Loucy (cell line): ENCODE measurements around the gene ABCC6.

Experiments used
- H2AFZ ChIP-seq: fragments of 200-600 bp; sonication (generic); 2 replicates; pipeline ENCODE4 v1.6.0; 2016; ENCODE audit warnings: antibody characterized with exemption, mild to moderate bottlenecking, low read length, moderate library complexity
- H3F3A ChIP-seq: fragments of 200-600 bp; 2 replicates; pipeline ENCODE4 v1.6.0; 2016; ENCODE audit warnings: antibody characterized with exemption, low read depth, mild to moderate bottlenecking
- H3K27me3 ChIP-seq: fragments of 200-600 bp; sonication (generic); 2 replicates; pipeline ENCODE4 v1.6.1; 2014; ENCODE audit warnings: low read length, mild to moderate bottlenecking; ENCODE audit not compliant: insufficient read depth, poor library complexity, severe bottlenecking
- H3K36me3 ChIP-seq: fragments of 200-600 bp; sonication (generic); 2 replicates; pipeline ENCODE4 v1.6.1; 2016; ENCODE audit warnings: low read length; ENCODE audit not compliant: insufficient read depth
- H3K4me1 ChIP-seq: fragments of 200-600 bp; sonication (generic); 2 replicates; pipeline ENCODE4 v1.5.1; 2014; ENCODE audit warnings: low read length, mild to moderate bottlenecking; ENCODE audit not compliant: insufficient read depth, poor library complexity, severe bottlenecking
- H3K4me2 ChIP-seq: fragments of 200-600 bp; sonication (generic); 2 replicates; pipeline ENCODE4 v1.6.0; 2014; ENCODE audit warnings: antibody characterized with exemption, low read length, low read depth, mild to moderate bottlenecking; ENCODE audit not compliant: poor library complexity, severe bottlenecking
- H3K4me3 ChIP-seq: fragments of 200-600 bp; sonication (generic); 2 replicates; pipeline ENCODE4 v1.5.1; 2014; ENCODE audit warnings: low read length, mild to moderate bottlenecking, mixed read lengths; ENCODE audit not compliant: poor library complexity, severe bottlenecking
- H3K79me2 ChIP-seq: fragments of 200-600 bp; sonication (generic); 2 replicates; pipeline ENCODE4 v1.6.1; 2014; ENCODE audit warnings: low read length; ENCODE audit not compliant: insufficient read depth
- H3K9ac ChIP-seq: fragments of 200-600 bp; sonication (generic); 2 replicates; pipeline ENCODE4 v1.6.0; 2014; ENCODE audit warnings: mild to moderate bottlenecking, low read depth, low read length, moderate library complexity; ENCODE audit not compliant: poor library complexity, severe bottlenecking
- H3K9me2 ChIP-seq: fragments of 200-600 bp; sonication (generic); replicated peaks from 2 replicates; pipeline ENCODE4 v1.6.1; 2016; ENCODE audit warnings: low read depth, low read length, mixed read lengths
- H3K9me3 ChIP-seq: fragments of 200-600 bp; sonication (generic); 2 replicates; pipeline ENCODE4 v1.6.1; 2014; ENCODE audit warnings: mild to moderate bottlenecking, antibody characterized with exemption, low read length, low read depth; ENCODE audit not compliant: insufficient read depth
- H4K20me1 ChIP-seq: fragments of 200-600 bp; sonication (generic); 2 replicates; pipeline ENCODE4 v1.6.0; 2014; ENCODE audit warnings: antibody characterized with exemption, low read length, mild to moderate bottlenecking; ENCODE audit not compliant: insufficient read depth, poor library complexity, severe bottlenecking
- EZH2phosphoT487 ChIP-seq: fragments of 200-600 bp; IDR thresholded peaks from 2 replicates; pipeline ENCODE4 v1.6.1; 2018; ENCODE audit warnings: antibody characterized with exemption, mild to moderate bottlenecking, moderate library complexity, borderline replicate concordance
- TF ChIP-seq, protein P1 (sequence below): fragments of 200-600 bp; sonication (generic); conservative IDR thresholded peaks from 2 replicates; pipeline ENCODE4 v1.5.1; 2014; ENCODE audit warnings: mild to moderate bottlenecking, antibody characterized with exemption, low read length

ABCC6 gene

DNA sequence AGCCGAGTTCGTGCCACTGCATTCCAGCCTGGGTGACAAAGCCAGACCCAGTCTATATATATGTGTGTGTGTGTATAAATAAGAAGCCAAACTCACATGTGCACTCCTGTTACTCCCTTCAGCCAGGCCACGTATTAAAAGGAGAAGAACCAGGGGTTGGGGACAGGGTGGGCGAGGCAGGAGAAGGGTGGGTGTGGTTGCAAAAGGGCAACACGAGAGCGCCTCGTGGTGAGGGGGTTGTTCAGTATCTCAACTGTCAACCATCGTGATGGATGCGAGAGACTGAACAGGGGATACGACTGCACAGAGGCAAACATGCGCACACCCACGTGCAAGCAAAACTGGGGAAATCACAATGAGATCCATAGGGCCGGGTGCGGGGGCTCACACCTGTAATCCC lies 54.9 kb downstream of the ABCC6 start:
- no peaks in the 10 kb centered on the region for H3K36me3 ChIP-seq
- H3K4me1 ChIP-seq, result no peaks in the 10 kb centered on the region

DNA sequence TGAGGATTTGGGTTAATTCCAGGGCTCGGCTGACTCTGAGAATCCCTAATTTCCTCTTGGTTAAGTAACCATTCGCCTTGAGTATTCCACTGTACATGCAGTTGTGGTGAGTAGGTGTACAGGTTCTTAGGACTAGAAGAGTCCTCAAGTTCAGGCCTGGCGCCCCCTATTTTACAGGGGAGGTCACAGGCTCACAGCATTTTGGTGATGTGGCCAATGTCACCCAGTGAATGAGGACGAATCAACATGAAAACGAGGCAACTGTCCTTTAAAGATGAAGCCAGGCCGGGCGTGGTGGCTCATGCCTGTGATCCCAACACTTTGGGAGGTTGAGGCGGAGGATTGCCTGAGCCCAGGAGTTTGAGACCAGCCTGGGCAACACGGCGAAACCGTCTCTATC lies 55.4 kb downstream of the ABCC6 start:
- no peaks in the 10 kb centered on the region for H3K4me1 ChIP-seq
- H3F3A ChIP-seq, result no peaks in the 10 kb centered on the region
- no peak overlapping the region for H3K4me2 ChIP-seq
- no peaks in the 10 kb centered on the region for H3K36me3 ChIP-seq
- no peak for TF ChIP-seq EZH2phosphoT487
- TF ChIP-seq, protein P1, sequence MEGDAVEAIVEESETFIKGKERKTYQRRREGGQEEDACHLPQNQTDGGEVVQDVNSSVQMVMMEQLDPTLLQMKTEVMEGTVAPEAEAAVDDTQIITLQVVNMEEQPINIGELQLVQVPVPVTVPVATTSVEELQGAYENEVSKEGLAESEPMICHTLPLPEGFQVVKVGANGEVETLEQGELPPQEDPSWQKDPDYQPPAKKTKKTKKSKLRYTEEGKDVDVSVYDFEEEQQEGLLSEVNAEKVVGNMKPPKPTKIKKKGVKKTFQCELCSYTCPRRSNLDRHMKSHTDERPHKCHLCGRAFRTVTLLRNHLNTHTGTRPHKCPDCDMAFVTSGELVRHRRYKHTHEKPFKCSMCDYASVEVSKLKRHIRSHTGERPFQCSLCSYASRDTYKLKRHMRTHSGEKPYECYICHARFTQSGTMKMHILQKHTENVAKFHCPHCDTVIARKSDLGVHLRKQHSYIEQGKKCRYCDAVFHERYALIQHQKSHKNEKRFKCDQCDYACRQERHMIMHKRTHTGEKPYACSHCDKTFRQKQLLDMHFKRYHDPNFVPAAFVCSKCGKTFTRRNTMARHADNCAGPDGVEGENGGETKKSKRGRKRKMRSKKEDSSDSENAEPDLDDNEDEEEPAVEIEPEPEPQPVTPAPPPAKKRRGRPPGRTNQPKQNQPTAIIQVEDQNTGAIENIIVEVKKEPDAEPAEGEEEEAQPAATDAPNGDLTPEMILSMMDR, result 0 out of 2 replicates have a peak, but pooled peaks have one; percentile 22
- H3K4me3 ChIP-seq, result no peak overlapping the region
- no peak overlapping the region for H3K9ac ChIP-seq
- H3K9me2 ChIP-seq, result no peaks in the 10 kb centered on the region
- no peaks in the 10 kb centered on the region for H3K79me2 ChIP-seq
- H3K9me3 ChIP-seq, result no peaks in the 10 kb centered on the region
- no peaks in the 10 kb centered on the region for H4K20me1 ChIP-seq
- H2AFZ ChIP-seq, result no peak overlapping the region
- no peaks in the 10 kb centered on the region for H3K27me3 ChIP-seq

More for the DNA sequence above, 54.9 kb downstream of the ABCC6 start:
- Histone ChIP-seq H3K27me3 (no peaks in the 10 kb centered on the region), H3K9me3 (no peaks in the 10 kb centered on the region), H4K20me1 (no peaks in the 10 kb centered on the region), H3F3A (no peaks in the 10 kb centered on the region), H3K9me2 (no peaks in the 10 kb centered on the region), H3K4me3 (no peak overlapping the region), H2AFZ (no peak overlapping the region), H3K4me2 (no peak overlapping the region), H3K79me2 (no peaks in the 10 kb centered on the region), H3K9ac (no peak overlapping the region)
- TF ChIP-seq, protein P1, result no peak
- TF ChIP-seq EZH2phosphoT487, result no peak

DNA sequence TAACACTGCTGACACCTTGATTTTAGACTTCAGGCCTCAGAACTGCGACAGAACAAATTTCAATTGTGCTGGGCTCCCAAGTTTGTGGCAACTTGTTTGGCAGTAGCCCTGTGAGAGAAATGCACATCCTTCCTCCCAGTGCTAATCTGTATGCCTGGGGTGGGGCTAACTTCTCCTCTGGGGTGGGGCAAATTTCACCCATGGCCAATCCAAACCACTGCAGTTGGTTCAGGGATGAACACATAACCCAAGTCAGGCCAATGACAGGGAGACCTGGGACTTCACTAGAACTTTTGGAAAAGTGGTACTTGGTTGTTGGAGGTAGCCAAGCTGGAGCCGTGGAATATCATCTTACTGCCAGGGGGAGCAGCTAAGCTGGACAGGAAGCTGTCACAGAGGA lies 56.3 kb downstream of the ABCC6 start:
- H3K36me3 ChIP-seq, result no peaks in the 10 kb centered on the region

More for the DNA sequence above, 56.3 kb downstream of the ABCC6 start:
- Histone ChIP-seq H3K9me2 (no peaks in the 10 kb centered on the region), H3K79me2 (no peaks in the 10 kb centered on the region), H2AFZ (no peak overlapping the region), H3K4me2 (no peak overlapping the region), H3K9me3 (no peaks in the 10 kb centered on the region), H4K20me1 (no peaks in the 10 kb centered on the region), H3K4me3 (no peak overlapping the region), H3F3A (no peaks in the 10 kb centered on the region), H3K9ac (no peak overlapping the region), H3K4me1 (no peaks in the 10 kb centered on the region), H3K27me3 (no peaks in the 10 kb centered on the region)
- no peak for TF ChIP-seq EZH2phosphoT487
- TF ChIP-seq, protein P1, result no peak
